HEK293 (cell line): ENCODE measurements around the gene PKD2L1.
A peak's percentile ranks its signal among the peaks of the same experiment; 100 is the strongest.

Experiments used
- CTCF ChIA-PET: fragments of 350-600 bp; formaldehyde crosslinking; extraction: SDS; loops from one replicate; lab custom pipeline; 2021; ENCODE audit warnings: antibody characterized with exemption; lab: Yijun Ruan, JAX
- POLR2A ChIA-PET: fragments of 300-600 bp; formaldehyde crosslinking; extraction: SDS; loops from one replicate; lab custom pipeline; 2020; ENCODE audit warnings: antibody characterized with exemption, inconsistent platforms; lab: Yijun Ruan, JAX
- H3K27ac ChIP-seq: fragments of 200-500 bp; sonication (Bioruptor generic); 2 replicates; pipeline ENCODE4 v1.5.1; 2014; ENCODE audit warnings: low read depth, low read length, control low read depth, inconsistent platforms; ENCODE audit errors: extremely low read depth
- H3K36me3 ChIP-seq, 2 experiments: fragments of 200-500 bp in 1 of 2; sonication (Bioruptor generic) in 1 of 2; 1 replicate in 1 of 2; 2 replicates in 1 of 2; pipeline ENCODE4 v1.5.1; 2014 to 2017; ENCODE audit warnings: inconsistent platforms in 2 of 2, low read length in 2 of 2; ENCODE audit not compliant: control insufficient read depth in 2 of 2, insufficient read depth in 1 of 2
- H3K4me1 ChIP-seq: fragments of 200-500 bp; sonication (Bioruptor generic); 2 replicates; pipeline ENCODE4 v1.5.1; 2014; ENCODE audit warnings: mild to moderate bottlenecking, low read length, inconsistent platforms; ENCODE audit not compliant: control insufficient read depth, insufficient read depth
- H3K4me3 ChIP-seq: 2 replicates; pipeline ENCODE4 v1.5.1; 2011; ENCODE audit warnings: low read depth, mild to moderate bottlenecking, control low read depth, low read length, moderate library complexity
- H3K9me3 ChIP-seq: fragments of 200-500 bp; sonication (Bioruptor generic); 2 replicates; pipeline ENCODE4 v1.5.1; 2014; ENCODE audit warnings: low read depth, low read length, inconsistent platforms; ENCODE audit not compliant: control insufficient read depth, insufficient read depth
- BCL11B ChIP-seq: fragments of 450-650 bp; formaldehyde crosslinking; IDR thresholded peaks from 2 replicates; pipeline ENCODE4 v1.5.1; 2016; ENCODE audit warnings: low read depth, missing biosample characterization, missing genetic modification characterization
- IKZF3 ChIP-seq: fragments of 450-650 bp; IDR thresholded peaks from 2 replicates; pipeline ENCODE4 v1.5.0; 2018; ENCODE audit warnings: missing biosample characterization, mild to moderate bottlenecking, missing genetic modification characterization, moderate library complexity
- PATZ1 ChIP-seq: fragments of 450-650 bp; formaldehyde crosslinking; IDR thresholded peaks from 2 replicates; pipeline ENCODE4 v1.5.1; 2016; ENCODE audit warnings: missing biosample characterization, missing genetic modification characterization
- REST ChIP-seq: fragments of 450-650 bp; formaldehyde crosslinking; IDR thresholded peaks from 2 replicates; pipeline ENCODE4 v1.5.1; 2016; ENCODE audit warnings: missing biosample characterization, missing genetic modification characterization
- SP2 ChIP-seq: fragments of 450-650 bp; formaldehyde crosslinking; IDR thresholded peaks from 2 replicates; pipeline ENCODE4 v1.5.1; 2016; ENCODE audit warnings: missing biosample characterization, missing genetic modification characterization
- TSHZ1 ChIP-seq: fragments of 450-650 bp; formaldehyde crosslinking; IDR thresholded peaks from 2 replicates; pipeline ENCODE4 v1.5.1; 2016; ENCODE audit warnings: missing biosample characterization, missing genetic modification characterization, borderline replicate concordance
- ZBTB17 ChIP-seq: fragments of 450-650 bp; formaldehyde crosslinking; IDR thresholded peaks from 2 replicates; pipeline ENCODE4 v1.5.1; 2016; ENCODE audit warnings: missing biosample characterization, missing genetic modification characterization
- ZBTB48 ChIP-seq: fragments of 450-650 bp; formaldehyde crosslinking; IDR thresholded peaks from 2 replicates; pipeline ENCODE4 v1.5.1; 2016; ENCODE audit warnings: missing biosample characterization, missing genetic modification characterization
- ZBTB6 ChIP-seq: fragments of 450-650 bp; formaldehyde crosslinking; IDR thresholded peaks from 2 replicates; pipeline ENCODE4 v1.5.1; 2017; ENCODE audit warnings: missing biosample characterization, missing genetic modification characterization
- ZFHX2 ChIP-seq: fragments of 450-650 bp; formaldehyde crosslinking; conservative IDR thresholded peaks from 2 replicates; pipeline ENCODE4 v1.5.1; 2016; ENCODE audit warnings: missing biosample characterization, missing genetic modification characterization
- ZNF366 ChIP-seq: fragments of 450-650 bp; formaldehyde crosslinking; conservative IDR thresholded peaks from 2 replicates; pipeline ENCODE4 v1.5.1; 2016; ENCODE audit warnings: missing biosample characterization, missing genetic modification characterization
- ZNF398 ChIP-seq: fragments of 450-650 bp; formaldehyde crosslinking; IDR thresholded peaks from 2 replicates; pipeline ENCODE4 v1.5.1; 2017; ENCODE audit warnings: missing biosample characterization, missing genetic modification characterization
- ZNF555 ChIP-seq: fragments of 450-650 bp; formaldehyde crosslinking; conservative IDR thresholded peaks from 2 replicates; pipeline ENCODE4 v1.5.1; 2017; ENCODE audit warnings: missing biosample characterization, mild to moderate bottlenecking, missing genetic modification characterization, inconsistent platforms
- ZNF561 ChIP-seq: fragments of 450-650 bp; IDR thresholded peaks from 2 replicates; pipeline ENCODE4 v1.5.1; 2018; ENCODE audit warnings: missing biosample characterization, missing genetic modification characterization, borderline replicate concordance
- ZNF600 ChIP-seq: fragments of 450-650 bp; formaldehyde crosslinking; IDR thresholded peaks from 2 replicates; pipeline ENCODE4 v1.5.1; 2016; ENCODE audit warnings: missing biosample characterization, missing genetic modification characterization
- ZNF792 ChIP-seq: fragments of 450-650 bp; formaldehyde crosslinking; IDR thresholded peaks from 2 replicates; pipeline ENCODE4 v1.5.1; 2016; ENCODE audit warnings: missing biosample characterization, missing genetic modification characterization

PKD2L1 gene

GRCh38 chr10:100345570-100346330, 15.7 kb upstream of the PKD2L1 start:
- CTCF ChIA-PET: interaction anchor here (0.6 to 20.2 kb wide), 5 partner anchors 25 to 350 kb away, joined by 3 to 342 read pairs (median 6); partner anchors contain the start of gene SEC31B
- H3K4me3 ChIP-seq: peak overlapping the region; percentile 77; the same call in 1 of the 2 replicates
- TF ChIP-seq ZNF792 (no peak), TSHZ1 (no peak), ZNF398 (tag by site-specific recombination) (no peak), ZNF561 (no peak), ZBTB6 (tag by site-specific recombination) (peak; percentile 28; the same call in 1 of the 2 replicates), PATZ1 (no peak), ZFHX2 (tag by site-specific recombination) (no peak), BCL11B (tag by site-specific recombination) (peak; percentile 16; the same call in 1 of the 2 replicates), ZNF366 (tag by site-specific recombination) (no peak), SP2 (tag by site-specific recombination) (no peak), ZBTB48 (tag by site-specific recombination) (peak; percentile 59; the same call in 1 of the 2 replicates), REST (tag by site-specific recombination) (peak; percentile 77), ZBTB17 (tag by site-specific recombination) (peak; percentile 28; the same call in 1 of the 2 replicates), ZNF600 (peak; percentile 58), IKZF3 (tag by site-specific recombination) (peak; percentile 76), ZNF555 (tag by site-specific recombination) (no peak)

More at GRCh38 chr10:100345570-100346330, 15.7 kb upstream of the PKD2L1 start:
- Histone ChIP-seq H3K4me1 (peaks cover 21% of the 10 kb centered on the region), H3K27ac (peak overlapping the region; percentile 99; the same call in 1 of the 2 replicates), H3K36me3 (peaks cover 2 to 25% of the 10 kb centered on the region in 2 experiments; a peak in 1 of 3 replicates), H3K9me3 (no peaks in the 10 kb centered on the region)
- POLR2A ChIA-PET: interaction anchor here (1.0 to 4.5 kb wide), 7 partner anchors 13 to 88 kb away, joined by 3 to 71 read pairs (median 17); partner anchors contain the start of gene BLOC1S2
